ENCODE data around the gene OGFOD3. TPM values are rescaled to one million over a fixed set of nuclear protein-coding genes. Genes with fewer than 3 reads are reported as not detected.
"Not testable (repeated sequence)": the region's sequence is repeated elsewhere in the genome, so short reads cannot be mapped to it uniquely, and the experiment has no call there.

Gene OGFOD3, protein sequence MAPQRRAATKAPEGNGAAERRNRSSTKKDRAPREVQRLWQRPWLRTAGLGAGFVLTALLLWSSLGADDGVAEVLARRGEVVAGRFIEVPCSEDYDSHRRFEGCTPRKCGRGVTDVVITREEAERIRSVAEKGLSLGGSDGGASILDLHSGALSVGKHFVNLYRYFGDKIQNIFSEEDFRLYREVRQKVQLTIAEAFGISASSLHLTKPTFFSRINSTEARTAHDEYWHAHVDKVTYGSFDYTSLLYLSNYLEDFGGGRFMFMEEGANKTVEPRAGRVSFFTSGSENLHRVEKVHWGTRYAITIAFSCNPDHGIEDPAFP
- 10 to 100 TPM; 17.5 to 22.2 TPM for total RNA-seq
- polyA plus RNA-seq, result 10 to 100 TPM; 12.0 to 25.9 TPM
- long read RNA-seq, donor 1, full-length matches to known transcripts, result 86 of 121 reads
- long read RNA-seq, donor 1, partial matches to known transcripts, result 9 of 121 reads
- long read RNA-seq, donor 1, other reads (novel, unspliced or antisense), result 26 of 121 reads
- long read RNA-seq, donor 2, full-length matches to known transcripts, result 9 of 14 reads
- long read RNA-seq, donor 2, partial matches to known transcripts, result 3 of 14 reads
- long read RNA-seq, donor 2, other reads (novel, unspliced or antisense), result 2 of 14 reads

DNA sequence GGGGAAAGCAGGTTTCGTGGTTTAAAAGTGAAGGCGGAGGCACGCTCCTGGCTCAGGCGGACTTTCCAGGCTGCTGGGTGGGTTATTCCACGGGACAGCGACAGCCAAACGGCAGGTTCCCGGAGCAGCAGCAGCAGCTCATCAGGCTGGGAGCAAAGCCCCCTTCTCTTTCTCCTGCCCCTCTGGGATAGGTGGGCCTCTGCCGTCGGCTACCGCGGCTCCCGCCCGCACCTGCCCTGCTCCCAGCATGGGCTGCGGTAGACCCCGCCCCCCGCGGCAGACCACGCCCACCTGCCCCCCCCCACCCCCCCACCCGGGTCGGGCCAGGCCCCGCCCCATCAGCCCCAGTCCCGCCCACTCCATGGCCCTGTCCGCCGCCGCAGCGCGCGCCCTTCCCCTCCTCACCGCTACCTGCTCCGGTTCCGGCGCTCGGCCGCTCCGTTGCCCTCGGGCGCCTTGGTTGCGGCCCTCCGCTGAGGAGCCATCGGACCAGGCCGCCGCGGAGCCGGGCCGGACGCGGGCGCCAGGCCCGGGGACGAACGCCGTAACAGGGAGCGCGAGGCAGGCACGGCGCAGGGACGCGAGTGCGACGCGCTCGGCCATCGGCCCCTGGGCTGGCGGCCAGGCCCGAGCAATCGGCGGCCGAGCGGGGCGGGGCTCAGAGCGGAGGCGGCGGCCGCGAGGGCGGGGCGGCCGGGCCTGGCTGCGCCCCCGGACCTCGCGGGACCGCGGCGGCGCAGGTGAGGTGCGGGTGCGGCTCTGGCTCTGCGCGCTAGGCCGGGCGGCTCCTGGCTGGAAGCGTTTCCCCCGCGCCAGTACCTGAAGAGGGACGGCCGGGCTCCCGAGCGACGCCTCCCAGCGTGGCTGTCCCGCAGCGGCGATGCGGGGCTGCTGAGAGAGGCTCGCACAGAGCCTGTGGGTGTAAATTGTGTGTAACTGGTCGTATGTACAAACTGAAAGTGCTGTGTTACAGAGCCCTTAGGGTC, at the start of gene OGFOD3, which contains the start of gene HEXD:
TSS of gene OGFOD3 (minus strand) at position 586 of the 986 bp plus-strand sequence. CDS start at position 485, 101 bp downstream.
TSS of gene HEXD (plus strand) at position 347 of the 986 bp plus-strand sequence. CDS start 1,453 bp downstream, outside the sequence.
- intact Hi-C loops (cut with DNase I), result loop anchor here (2.0 to 10.0 kb wide), 2 partner anchors 137 to 231 kb away; partner anchors contain the start of gene WDR45B (in 1 of the 2)
- Histone ChIP-seq H3K36me3 (ENCODE audit: control insufficient read depth in 1 of 2, insufficient read depth in 2 of 2, low read length in 1 of 2) (no peaks in the 10 kb centered on the region), H3K27ac (ENCODE audit: low read depth in 1 of 2, low read length in 2 of 2) (peak within 1 kb of the TSS in 1 of 2 donors; percentile 74), H3K4me1 (ENCODE audit: control insufficient read depth in 1 of 2, insufficient read depth in 2 of 2, low read length in 2 of 2) (no peaks in the 10 kb centered on the region), H3K27me3 (ENCODE audit: control insufficient read depth in 1 of 2, insufficient read depth in 2 of 2, low read length in 1 of 2) (no peaks in the 10 kb centered on the region), H3K9me3 (ENCODE audit: control insufficient read depth, low read length) (no peaks in the 10 kb centered on the region), H3K4me3 (ENCODE audit: low read length in 2 of 2) (peak within 1 kb of the TSS; percentile 59 to 85)
- 1 to 2% methylated on average over 75 to 108 of the region's 108 CpGs for WGBS, 2 donors
- peak; percentile 86 to 93 for DNase-seq
- peak; percentile 93 for ATAC-seq (ENCODE audit: low FRiP score)

DNA sequence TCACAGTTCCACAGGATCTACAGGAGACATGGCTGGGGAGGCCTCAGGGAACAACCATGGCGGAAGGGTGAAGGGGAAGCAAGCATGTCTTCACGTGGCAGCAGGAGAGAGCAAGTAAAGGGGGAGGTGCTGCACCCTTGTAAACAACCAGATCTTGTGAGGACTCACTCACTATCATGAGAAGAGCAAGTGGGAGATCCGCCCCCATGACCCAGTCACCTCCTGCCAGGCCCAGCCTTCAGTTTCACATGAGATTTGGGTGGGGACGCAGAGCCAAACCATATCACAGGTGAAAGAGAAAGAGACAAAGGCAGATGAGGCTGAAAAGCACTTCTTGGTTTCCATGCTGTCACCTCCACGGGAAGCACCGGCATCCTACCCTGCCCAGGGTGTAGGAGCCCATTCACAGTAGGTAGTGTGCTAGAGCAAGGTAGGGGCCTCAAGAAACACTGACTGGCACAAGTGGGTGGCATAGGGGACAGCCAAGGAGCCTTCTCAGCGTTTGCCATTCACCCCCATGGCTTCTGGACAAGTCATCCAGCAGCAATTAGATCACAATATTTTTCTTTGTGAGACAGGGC, 46.7 kb upstream of the OGFOD3 start:
- no peaks in the 10 kb centered on the region for H3K9me3 ChIP-seq (ENCODE audit: control insufficient read depth, low read length)
- H3K27ac ChIP-seq (ENCODE audit: low read depth in 1 of 2, low read length in 2 of 2), result no peak overlapping the region
- ATAC-seq (ENCODE audit: low FRiP score) (no peak), DNase-seq (no peak)
- H3K4me1 ChIP-seq (ENCODE audit: control insufficient read depth in 1 of 2, insufficient read depth in 2 of 2, low read length in 2 of 2), result no peaks in the 10 kb centered on the region
- peaks cover 0 to 5% of the 10 kb centered on the region in 2 donors for H3K36me3 ChIP-seq (ENCODE audit: control insufficient read depth in 1 of 2, insufficient read depth in 2 of 2, low read length in 1 of 2)
- no peak overlapping the region for H3K4me3 ChIP-seq (ENCODE audit: low read length in 2 of 2)
- 89% methylated on average over 7 of the region's 7 CpGs for whole genome bisulfite sequencing, 2 donors
- intact Hi-C loops (cut with DNase I), result no loop called here
- H3K27me3 ChIP-seq (ENCODE audit: control insufficient read depth in 1 of 2, insufficient read depth in 2 of 2, low read length in 1 of 2), result no peaks in the 10 kb centered on the region

DNA sequence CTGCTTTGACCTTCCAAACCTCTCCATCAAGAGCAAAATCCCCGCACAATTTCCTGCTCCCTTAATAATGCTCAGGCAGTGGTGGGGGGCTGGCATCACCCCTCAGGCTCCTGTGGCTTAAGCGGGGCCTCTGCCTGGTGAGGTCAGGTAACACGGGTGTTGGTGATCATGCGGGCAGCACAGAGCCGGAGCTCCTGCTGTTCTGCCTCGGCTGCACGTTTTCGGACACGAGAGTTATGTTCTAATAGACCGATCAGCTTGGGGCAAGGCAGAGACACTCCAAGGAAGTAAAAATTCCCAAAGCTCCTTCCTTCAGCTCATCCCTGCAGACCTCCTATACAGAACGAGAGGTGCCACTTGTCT, 46.2 kb upstream of the OGFOD3 start:
- peaks cover 0 to 5% of the 10 kb centered on the region in 2 donors for H3K36me3 ChIP-seq (ENCODE audit: control insufficient read depth in 1 of 2, insufficient read depth in 2 of 2, low read length in 1 of 2)
- H3K27ac ChIP-seq (ENCODE audit: low read depth in 1 of 2, low read length in 2 of 2), result no peak overlapping the region
- H3K9me3 ChIP-seq (ENCODE audit: control insufficient read depth, low read length), result no peaks in the 10 kb centered on the region
- no peak for ATAC-seq (ENCODE audit: low FRiP score)
- H3K4me3 ChIP-seq (ENCODE audit: low read length in 2 of 2), result no peak overlapping the region
- 90 to 91% methylated on average over 11 of the region's 11 CpGs for WGBS, 2 donors
- intact Hi-C loops (cut with DNase I), result no loop called here
- no peaks in the 10 kb centered on the region for H3K4me1 ChIP-seq (ENCODE audit: control insufficient read depth in 1 of 2, insufficient read depth in 2 of 2, low read length in 2 of 2)
- no peaks in the 10 kb centered on the region for H3K27me3 ChIP-seq (ENCODE audit: control insufficient read depth in 1 of 2, insufficient read depth in 2 of 2, low read length in 1 of 2)
- DNase-seq, result no peak

DNA sequence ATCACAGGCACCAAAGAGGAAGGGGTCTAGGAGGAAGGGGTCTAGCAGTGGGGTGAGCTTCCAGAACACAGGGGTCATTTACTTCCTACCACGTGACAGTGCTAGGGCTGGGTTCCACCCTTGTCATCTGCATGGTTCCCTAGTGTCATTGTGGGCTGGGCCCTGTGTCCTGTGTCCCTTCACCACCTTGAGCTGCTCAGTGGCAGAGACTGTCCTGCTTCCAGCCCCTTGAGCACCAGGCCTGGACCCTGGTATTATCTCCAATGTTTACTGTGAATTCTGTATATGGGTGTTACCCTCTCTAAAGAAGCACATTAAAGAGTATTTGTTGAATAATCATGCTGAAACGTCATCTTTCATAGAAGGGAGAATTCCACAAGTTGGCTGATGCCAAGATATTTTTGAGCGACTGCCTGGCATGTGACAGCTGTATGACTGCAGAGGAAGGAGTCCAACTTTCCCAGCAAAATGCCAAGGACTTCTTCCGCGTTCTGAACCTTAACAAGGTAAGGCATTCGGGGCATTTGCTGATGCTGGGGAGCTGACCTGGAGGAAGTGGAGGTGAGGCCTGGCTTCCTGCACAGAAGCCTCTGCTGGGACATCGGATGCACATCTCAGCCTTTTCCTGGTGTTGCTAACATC, 45.7 kb upstream of the OGFOD3 start:
- Histone ChIP-seq H3K27ac (ENCODE audit: low read depth in 1 of 2, low read length in 2 of 2) (peak overlapping the region in 1 of 2 donors; percentile 14), H3K4me1 (ENCODE audit: control insufficient read depth in 1 of 2, insufficient read depth in 2 of 2, low read length in 2 of 2) (no peaks in the 10 kb centered on the region), H3K4me3 (ENCODE audit: low read length in 2 of 2) (no peak overlapping the region), H3K9me3 (ENCODE audit: control insufficient read depth, low read length) (no peaks in the 10 kb centered on the region), H3K36me3 (ENCODE audit: control insufficient read depth in 1 of 2, insufficient read depth in 2 of 2, low read length in 1 of 2) (peaks cover 0 to 5% of the 10 kb centered on the region in 2 donors), H3K27me3 (ENCODE audit: control insufficient read depth in 1 of 2, insufficient read depth in 2 of 2, low read length in 1 of 2) (no peaks in the 10 kb centered on the region)
- intact Hi-C loops (cut with DNase I), result no loop called here
- 19 to 21% methylated on average over 7 of the region's 7 CpGs for WGBS, 2 donors
- DNase-seq, result no peak
- peak; percentile 44 for ATAC-seq (ENCODE audit: low FRiP score)

DNA sequence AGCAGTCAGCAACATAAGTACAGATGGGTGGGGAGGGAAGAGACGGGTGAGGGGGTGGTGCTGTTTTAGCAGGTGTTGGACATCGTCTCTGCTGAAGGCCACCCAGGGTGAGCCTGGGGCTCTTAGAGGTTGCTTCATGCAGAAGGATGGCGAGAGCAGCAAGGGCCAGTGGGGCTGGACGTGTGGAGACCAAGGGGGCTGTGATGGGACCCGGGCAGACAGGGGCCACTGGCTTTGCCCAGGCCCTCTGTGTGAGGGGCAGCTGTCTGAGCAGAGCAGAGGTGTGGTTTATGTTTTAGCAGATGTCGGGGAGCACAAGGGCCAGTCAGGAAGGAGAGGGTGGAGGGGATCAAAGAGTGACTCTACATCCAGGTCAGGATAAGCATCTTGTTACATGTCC, 45.0 kb upstream of the OGFOD3 start:
- Histone ChIP-seq H3K9me3 (ENCODE audit: control insufficient read depth, low read length) (no peaks in the 10 kb centered on the region), H3K36me3 (ENCODE audit: control insufficient read depth in 1 of 2, insufficient read depth in 2 of 2, low read length in 1 of 2) (peaks cover 0 to 3% of the 10 kb centered on the region in 2 donors), H3K4me1 (ENCODE audit: control insufficient read depth in 1 of 2, insufficient read depth in 2 of 2, low read length in 2 of 2) (no peaks in the 10 kb centered on the region), H3K4me3 (ENCODE audit: low read length in 2 of 2) (no peak overlapping the region), H3K27me3 (ENCODE audit: control insufficient read depth in 1 of 2, insufficient read depth in 2 of 2, low read length in 1 of 2) (no peaks in the 10 kb centered on the region), H3K27ac (ENCODE audit: low read depth in 1 of 2, low read length in 2 of 2) (peak overlapping the region in 1 of 2 donors; percentile 14)
- WGBS, 2 donors, result 85 to 88% methylated on average over 6 of the region's 6 CpGs
- ATAC-seq (ENCODE audit: low FRiP score) (no peak), DNase-seq (no peak)
- intact Hi-C loops (cut with DNase I), result no loop called here

DNA sequence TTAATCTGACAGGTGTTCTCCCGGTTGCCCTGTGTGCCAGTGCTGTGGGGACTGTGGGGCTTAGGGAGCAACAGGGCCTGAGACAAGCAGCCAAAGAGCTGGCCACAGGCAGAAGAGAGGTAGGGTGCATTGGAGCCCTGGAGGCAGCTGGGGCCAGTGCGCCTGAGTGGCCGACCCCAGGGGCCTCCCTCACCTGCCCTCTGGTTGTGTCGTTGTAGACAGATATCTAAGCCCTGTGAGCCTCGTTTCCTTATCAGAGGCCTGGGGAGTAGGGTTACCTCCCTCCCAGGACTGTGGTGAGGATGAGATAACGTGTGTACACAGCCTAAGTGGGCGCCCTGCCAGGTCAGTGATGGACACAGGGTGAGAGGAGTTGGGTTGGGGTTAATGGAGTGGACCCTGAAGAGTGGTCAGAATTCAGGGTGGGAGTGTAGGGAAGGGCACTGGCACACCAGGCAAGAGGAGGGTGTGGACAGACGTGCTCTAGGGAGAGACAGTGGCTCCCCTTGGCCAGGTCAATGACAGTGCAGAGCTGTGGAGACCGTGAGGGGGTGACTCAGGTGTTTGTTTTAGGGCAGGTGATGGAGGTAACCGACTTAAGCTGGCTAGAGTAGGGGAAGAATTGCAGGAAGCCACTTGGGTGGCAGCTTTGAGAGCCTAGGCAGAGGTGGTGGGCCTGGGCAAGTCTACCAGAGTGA, 43.6 kb upstream of the OGFOD3 start:
- no peak overlapping the region for H3K4me3 ChIP-seq (ENCODE audit: low read length in 2 of 2)
- no peaks in the 10 kb centered on the region for H3K9me3 ChIP-seq (ENCODE audit: control insufficient read depth, low read length)
- H3K27ac ChIP-seq (ENCODE audit: low read depth in 1 of 2, low read length in 2 of 2), result no peak overlapping the region
- ATAC-seq (ENCODE audit: low FRiP score) (no peak), DNase-seq (no peak)
- H3K36me3 ChIP-seq (ENCODE audit: control insufficient read depth in 1 of 2, insufficient read depth in 2 of 2, low read length in 1 of 2), result peaks cover 0 to 3% of the 10 kb centered on the region in 2 donors
- intact Hi-C loops (cut with DNase I), result no loop called here
- peaks cover 0 to 2% of the 10 kb centered on the region in 2 donors for H3K4me1 ChIP-seq (ENCODE audit: control insufficient read depth in 1 of 2, insufficient read depth in 2 of 2, low read length in 2 of 2)
- no peaks in the 10 kb centered on the region for H3K27me3 ChIP-seq (ENCODE audit: control insufficient read depth in 1 of 2, insufficient read depth in 2 of 2, low read length in 1 of 2)
- WGBS, 2 donors, result 76 to 82% methylated on average over 10 of the region's 10 CpGs

DNA sequence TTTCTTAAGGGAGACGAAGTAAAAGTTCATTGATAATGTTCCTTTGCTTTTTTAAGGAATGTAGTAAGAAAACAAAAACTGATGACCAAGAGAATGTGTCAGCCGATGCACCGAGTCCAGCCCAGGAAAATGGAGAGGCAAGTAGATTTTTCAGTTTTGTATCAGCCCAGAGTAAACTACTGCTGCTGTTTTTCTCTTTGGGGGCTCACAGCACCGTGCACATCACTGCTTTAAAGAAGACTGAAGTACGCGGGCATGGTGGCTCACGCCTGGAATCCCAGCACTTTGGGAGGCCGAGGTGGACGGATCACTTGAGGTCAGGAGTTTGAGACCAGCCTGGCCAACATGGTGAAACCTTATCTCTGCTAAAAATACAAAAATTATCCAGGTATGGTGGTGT, 41.5 kb upstream of the OGFOD3 start:
- H3K4me1 ChIP-seq (ENCODE audit: control insufficient read depth in 1 of 2, insufficient read depth in 2 of 2, low read length in 2 of 2); ATAC-seq (ENCODE audit: low FRiP score); H3K9me3 ChIP-seq (ENCODE audit: control insufficient read depth, low read length); H3K27ac ChIP-seq (ENCODE audit: low read depth in 1 of 2, low read length in 2 of 2); H3K4me3 ChIP-seq (ENCODE audit: low read length in 2 of 2); H3K36me3 ChIP-seq (ENCODE audit: control insufficient read depth in 1 of 2, insufficient read depth in 2 of 2, low read length in 1 of 2); H3K27me3 ChIP-seq (ENCODE audit: control insufficient read depth in 1 of 2, insufficient read depth in 2 of 2, low read length in 1 of 2): not testable (repeated sequence)
- DNase-seq, result peak in 1 of 2 donors; percentile 5
- 93 to 94% methylated on average over 9 of the region's 9 CpGs for WGBS, 2 donors
- intact Hi-C loops (cut with DNase I), result loop anchor here in 1 of 2 donors (2.0 to 10.0 kb wide), 2 partner anchors 29 to 95 kb away; no protein-coding TSS in a partner anchor

All from aorta (tissue), 5 donors.